Fibroblast of villous mesenchyme (primary cell): ENCODE measurements around the gene IL10. TPM values are rescaled to one million over a fixed set of nuclear protein-coding genes. Genes with fewer than 3 reads are reported as not detected.

ENCODE experiments used
- DNase-seq: peaks from one replicate; pipeline ENCODE4 v3.0.0-alpha.2; 2010; ENCODE audit warnings: low read depth
- H3K4me3 ChIP-seq: 2 replicates; pipeline ENCODE4 v1.5.1; 2011; ENCODE audit warnings: low read depth, mild to moderate bottlenecking, low read length
- total RNA-seq: library from RNA; depleted of rRNA; stranded (reverse); fragments of >200 nt; gene quantifications from 2 replicates; pipeline ENCODE4 v1.2.3, GENCODE V29; 2012
- TF ChIP-seq, protein P1 (sequence below): IDR thresholded peaks from 2 replicates; pipeline ENCODE4 v1.5.1; 2012; ENCODE audit warnings: low read depth, mild to moderate bottlenecking, low read length; ENCODE audit not compliant: insufficient read depth

The IL10 gene
- total RNA-seq, 1 donor: not detected

DNA sequence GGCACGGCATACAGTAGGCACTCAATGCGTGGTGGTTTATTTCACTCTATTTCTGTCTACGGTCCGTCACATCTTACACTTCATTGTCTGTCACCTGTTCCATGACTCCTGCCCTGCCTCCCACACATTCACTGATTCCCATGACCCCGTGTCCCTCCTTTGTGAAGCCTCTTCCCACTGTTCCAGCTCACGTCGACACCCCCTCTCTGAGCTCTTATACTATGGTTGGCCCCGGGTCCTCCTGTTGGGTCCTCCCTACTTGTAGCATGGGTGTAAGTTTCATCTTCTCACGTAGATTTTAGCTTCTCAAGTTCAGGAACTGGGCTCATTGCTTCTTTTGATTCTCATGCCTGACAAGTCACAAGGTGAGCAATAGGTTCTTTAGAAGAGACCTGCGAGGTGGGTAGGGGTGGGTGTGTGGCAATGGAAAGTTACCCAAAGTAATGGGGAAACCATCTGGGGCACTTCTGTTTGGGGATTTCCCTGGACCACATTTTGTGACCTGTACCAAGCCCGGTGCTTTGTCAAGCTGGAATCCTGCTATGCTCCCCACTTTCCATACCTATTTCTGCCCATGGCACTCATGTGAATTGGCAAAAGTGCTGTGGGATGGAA, 22.1 kb upstream of the IL10 start:
- no peak for DNase-seq
- H3K4me3 ChIP-seq: no peak overlapping the region
- TF ChIP-seq, protein P1, sequence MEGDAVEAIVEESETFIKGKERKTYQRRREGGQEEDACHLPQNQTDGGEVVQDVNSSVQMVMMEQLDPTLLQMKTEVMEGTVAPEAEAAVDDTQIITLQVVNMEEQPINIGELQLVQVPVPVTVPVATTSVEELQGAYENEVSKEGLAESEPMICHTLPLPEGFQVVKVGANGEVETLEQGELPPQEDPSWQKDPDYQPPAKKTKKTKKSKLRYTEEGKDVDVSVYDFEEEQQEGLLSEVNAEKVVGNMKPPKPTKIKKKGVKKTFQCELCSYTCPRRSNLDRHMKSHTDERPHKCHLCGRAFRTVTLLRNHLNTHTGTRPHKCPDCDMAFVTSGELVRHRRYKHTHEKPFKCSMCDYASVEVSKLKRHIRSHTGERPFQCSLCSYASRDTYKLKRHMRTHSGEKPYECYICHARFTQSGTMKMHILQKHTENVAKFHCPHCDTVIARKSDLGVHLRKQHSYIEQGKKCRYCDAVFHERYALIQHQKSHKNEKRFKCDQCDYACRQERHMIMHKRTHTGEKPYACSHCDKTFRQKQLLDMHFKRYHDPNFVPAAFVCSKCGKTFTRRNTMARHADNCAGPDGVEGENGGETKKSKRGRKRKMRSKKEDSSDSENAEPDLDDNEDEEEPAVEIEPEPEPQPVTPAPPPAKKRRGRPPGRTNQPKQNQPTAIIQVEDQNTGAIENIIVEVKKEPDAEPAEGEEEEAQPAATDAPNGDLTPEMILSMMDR: no peak

DNA sequence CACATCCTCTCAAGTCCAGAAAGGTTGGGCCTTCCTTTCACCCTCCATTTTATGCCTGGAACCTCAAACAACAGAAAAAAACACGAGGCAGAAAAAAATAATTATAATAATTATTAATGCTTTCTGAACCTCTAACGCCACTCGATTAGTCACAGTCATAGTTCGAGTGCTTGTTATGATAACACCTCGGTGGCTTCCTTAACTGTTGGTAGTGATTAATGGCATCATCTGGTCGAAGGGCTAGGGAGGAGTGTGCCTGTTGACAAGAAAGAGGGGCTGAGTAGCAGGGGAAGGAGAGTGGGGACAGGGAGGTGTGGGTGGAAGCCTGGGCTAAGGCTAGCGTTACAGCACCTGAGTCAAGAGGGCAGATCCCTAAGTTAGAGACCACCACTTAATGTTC, 21.3 kb upstream of the IL10 start:
- TF ChIP-seq, protein P1: no peak
- H3K4me3 ChIP-seq: no peak overlapping the region
- DNase-seq: no peak

GRCh38 chr1:206792939-206793607, 20.8 kb upstream of the IL10 start:
- DNase-seq: no peak
- no peak overlapping the region for H3K4me3 ChIP-seq
- TF ChIP-seq, protein P1: no peak

DNA sequence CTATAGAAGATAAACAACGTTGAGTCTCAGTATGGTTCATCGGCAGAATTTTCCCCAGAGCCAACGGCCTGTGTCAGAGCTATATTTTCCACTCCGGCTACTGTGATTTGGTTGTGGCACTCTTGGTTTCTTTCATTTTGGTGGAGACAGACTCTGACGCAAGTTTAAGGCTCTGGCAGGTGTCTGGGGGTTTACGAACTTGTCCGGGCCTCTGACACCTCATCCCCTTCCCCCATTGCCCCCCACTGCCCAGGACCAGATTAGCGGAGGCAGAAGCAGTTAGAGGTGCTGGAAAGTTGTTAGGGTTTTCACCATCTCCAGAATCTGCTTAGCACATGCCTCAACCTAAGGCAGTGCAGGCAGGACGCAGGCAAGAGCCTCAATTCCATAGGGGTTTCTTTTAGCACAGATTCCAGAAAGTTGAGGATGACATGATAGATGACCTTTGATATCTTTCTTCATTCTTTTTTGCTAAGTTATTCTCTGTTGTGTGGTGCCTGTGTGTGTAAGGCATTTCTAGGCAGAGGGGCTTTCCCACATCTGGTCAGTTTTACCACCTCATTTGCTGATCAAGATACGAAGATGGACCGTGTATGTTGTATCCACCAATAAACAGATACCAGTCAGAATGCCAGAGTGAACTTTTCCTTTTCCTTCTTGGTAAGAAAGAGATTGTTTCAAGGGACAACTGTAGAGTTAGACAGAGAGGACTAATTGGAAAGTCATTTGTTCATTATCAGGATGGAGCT, 18.4 kb upstream of the IL10 start:
- H3K4me3 ChIP-seq: no peak overlapping the region
- TF ChIP-seq, protein P1: no peak
- no peak for DNase-seq

- DNase-seq: no peak
- TF ChIP-seq, protein P1: no peak
- H3K4me3 ChIP-seq: no peak overlapping the region
Measured at GRCh38 chr1:206788487-206789050, 16.3 kb upstream of the IL10 start.

DNA sequence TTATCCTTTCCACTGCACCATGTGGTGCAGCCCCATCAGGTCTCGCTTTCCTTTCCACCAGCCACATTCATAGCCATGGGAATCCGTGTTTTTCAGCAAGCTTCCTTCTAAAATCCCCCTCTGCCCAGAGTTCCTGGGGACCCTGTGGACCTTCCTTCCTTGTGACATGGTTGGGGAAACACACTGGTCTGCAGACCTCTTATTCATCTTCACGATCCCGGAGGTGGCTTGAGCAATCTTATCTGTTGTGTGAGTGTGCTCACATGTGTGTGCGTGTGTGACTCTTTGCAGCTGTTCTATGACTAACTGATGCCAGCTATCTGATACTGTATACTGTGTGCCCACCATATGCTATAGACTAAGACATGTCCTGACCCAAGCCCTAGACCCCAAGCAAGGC, 15.6 kb upstream of the IL10 start:
- H3K4me3 ChIP-seq: no peak overlapping the region
- TF ChIP-seq, protein P1: no peak
- DNase-seq: no peak
